ES-I3 (cell line): Measurements from ENCODE around the gene DHPS.
A peak's percentile ranks its signal among the peaks of the same experiment; 100 is the strongest.

Experiments used
- H3K36me3 ChIP-seq: 2 replicates; pipeline ENCODE4 v1.6.1; 2013; ENCODE audit warnings: mild to moderate bottlenecking, low read length, control low read depth, moderate library complexity; ENCODE audit not compliant: insufficient read depth
- H3K4me1 ChIP-seq: 2 replicates; pipeline ENCODE4 v1.6.1; 2013; ENCODE audit warnings: mild to moderate bottlenecking, control low read depth, low read length; ENCODE audit not compliant: insufficient read depth
- H3K9ac ChIP-seq: 2 replicates; pipeline ENCODE4 v1.6.1; 2013; ENCODE audit warnings: low read depth, mild to moderate bottlenecking, low read length, moderate library complexity
- H3K9me3 ChIP-seq: 2 replicates; pipeline ENCODE4 v1.6.1; 2013; ENCODE audit warnings: mild to moderate bottlenecking, low read length, moderate library complexity; ENCODE audit not compliant: control insufficient read depth, insufficient read depth

The DHPS gene

GRCh38 chr19:12672744-12673143 lies 8.9 kb downstream of the DHPS start:
- H3K4me1 ChIP-seq: no peaks in the 10 kb centered on the region
- no peak overlapping the region for H3K9ac ChIP-seq
- no peaks in the 10 kb centered on the region for H3K36me3 ChIP-seq
- no peaks in the 10 kb centered on the region for H3K9me3 ChIP-seq

- Histone ChIP-seq H3K9ac (peak overlapping the region; percentile 81), H3K36me3 (no peaks in the 10 kb centered on the region), H3K9me3 (no peaks in the 10 kb centered on the region), H3K4me1 (no peaks in the 10 kb centered on the region)
Observed at GRCh38 chr19:12670159-12670928, 11.3 kb downstream of the DHPS start.

GRCh38 chr19:12669270-12670158 lies 12.2 kb downstream of the DHPS start:
- Histone ChIP-seq H3K9me3 (no peaks in the 10 kb centered on the region), H3K9ac (peak overlapping the region; percentile 81), H3K36me3 (no peaks in the 10 kb centered on the region), H3K4me1 (no peaks in the 10 kb centered on the region)

- no peaks in the 10 kb centered on the region for H3K4me1 ChIP-seq
- no peaks in the 10 kb centered on the region for H3K36me3 ChIP-seq
- no peaks in the 10 kb centered on the region for H3K9me3 ChIP-seq
- H3K9ac ChIP-seq: peak overlapping the region; percentile 81
Observed at GRCh38 chr19:12668932-12669269, 12.8 kb downstream of the DHPS start.

GRCh38 chr19:12668346-12668745 lies 13.3 kb downstream of the DHPS start:
- Histone ChIP-seq H3K36me3 (no peaks in the 10 kb centered on the region; the same call in 1 of the 2 replicates), H3K9ac (peak overlapping the region; percentile 81), H3K4me1 (no peaks in the 10 kb centered on the region), H3K9me3 (no peaks in the 10 kb centered on the region)

GRCh38 chr19:12667731-12668302 lies 13.9 kb downstream of the DHPS start:
- H3K4me1 ChIP-seq: no peaks in the 10 kb centered on the region
- no peaks in the 10 kb centered on the region for H3K9me3 ChIP-seq
- no peak overlapping the region for H3K9ac ChIP-seq
- no peaks in the 10 kb centered on the region; the same call in 1 of the 2 replicates for H3K36me3 ChIP-seq

GRCh38 chr19:12666265-12667048 lies 15.2 kb downstream of the DHPS start, which contains the start of the genes MAN2B1 and WDR83:
Gene MAN2B1, minus strand, starts transcription at chr19:12666742. Its CDS starts 41 bp downstream, at chr19:12666701.
Gene WDR83, plus strand, starts transcription at chr19:12666807. Its CDS starts 2,984 bp downstream, at chr19:12669791.
- H3K36me3 ChIP-seq: no peaks in the 10 kb centered on the region; the same call in 1 of the 2 replicates
- peak within 1 kb of the TSS; percentile 68 for H3K9ac ChIP-seq
- no peaks in the 10 kb centered on the region for H3K9me3 ChIP-seq
- no peaks in the 10 kb centered on the region for H3K4me1 ChIP-seq

GRCh38 chr19:12665671-12666264 lies 15.9 kb downstream of the DHPS start:
- Histone ChIP-seq H3K4me1 (no peaks in the 10 kb centered on the region), H3K36me3 (no peaks in the 10 kb centered on the region; the same call in 1 of the 2 replicates), H3K9ac (peak overlapping the region; percentile 68), H3K9me3 (no peaks in the 10 kb centered on the region)

- H3K36me3 ChIP-seq: no peaks in the 10 kb centered on the region; the same call in 1 of the 2 replicates
- H3K9ac ChIP-seq: no peak overlapping the region
- H3K4me1 ChIP-seq: no peaks in the 10 kb centered on the region
- no peaks in the 10 kb centered on the region for H3K9me3 ChIP-seq
Observed at GRCh38 chr19:12665281-12665573, 16.5 kb downstream of the DHPS start.

GRCh38 chr19:12664406-12665280 lies 17.0 kb downstream of the DHPS start:
- Histone ChIP-seq H3K9me3 (no peaks in the 10 kb centered on the region), H3K4me1 (no peaks in the 10 kb centered on the region), H3K36me3 (no peaks in the 10 kb centered on the region; the same call in 1 of the 2 replicates), H3K9ac (no peak overlapping the region)

- Histone ChIP-seq H3K9me3 (no peaks in the 10 kb centered on the region), H3K4me1 (peaks cover 4% of the 10 kb centered on the region; the same call in 1 of the 2 replicates), H3K36me3 (no peaks in the 10 kb centered on the region; the same call in 1 of the 2 replicates), H3K9ac (no peak overlapping the region)
Observed at GRCh38 chr19:12660980-12661379, 20.7 kb downstream of the DHPS start.

GRCh38 chr19:12657966-12658365 lies 23.7 kb downstream of the DHPS start:
- Histone ChIP-seq H3K4me1 (peaks cover 4% of the 10 kb centered on the region; the same call in 1 of the 2 replicates), H3K36me3 (0 out of 2 replicates have a peak, but pooled peaks cover 7% of the 10 kb centered on the region), H3K9me3 (no peaks in the 10 kb centered on the region), H3K9ac (no peak overlapping the region)
